Ascending aorta (tissue), 2 donors: ENCODE measurements around the gene STRN. TPM values are rescaled to one million over a fixed set of nuclear protein-coding genes. Genes with fewer than 3 reads are reported as not detected.
"Not testable (repeated sequence)": the region's sequence is repeated elsewhere in the genome, so short reads cannot be mapped to it uniquely, and the experiment has no call there.

Source experiments
- DNase-seq, 2 donors: peaks; one replicate each; pipeline ENCODE4 v3.0.0-alpha.2; 2019; ENCODE audit warnings: low spot score in 2 of 2
- H3K27ac ChIP-seq, 2 donors: fragments of 200-600 bp; sonication (generic); one replicate each; pipeline ENCODE4 v1.5.1; 2016 to 2017; ENCODE audit warnings: mild to moderate bottlenecking in 1 of 2
- H3K27me3 ChIP-seq: fragments of 200-600 bp; sonication (generic); one replicate; pipeline ENCODE4 v1.5.1; 2017
- H3K36me3 ChIP-seq, 2 donors: fragments of 200-600 bp; sonication (generic); one replicate each; pipeline ENCODE4 v1.5.1; 2016
- H3K4me1 ChIP-seq, 2 donors: fragments of 200-600 bp; sonication (generic); one replicate each; pipeline ENCODE4 v1.5.1; 2016 to 2017; ENCODE audit warnings: mild to moderate bottlenecking in 1 of 2
- H3K4me3 ChIP-seq, 2 donors: fragments of 200-600 bp; sonication (generic); one replicate each; pipeline ENCODE4 v1.5.1; 2016 to 2017; ENCODE audit warnings: mild to moderate bottlenecking in 1 of 2
- H3K9me3 ChIP-seq, 2 donors: fragments of 200-600 bp; sonication (generic); one replicate each; pipeline ENCODE4 v1.5.1; 2016
- intact Hi-C: fragments of 100-400 bp; cut with DNase I; formaldehyde crosslinking; loops from one replicate; pipeline ENCODE4 v1.15.1; 2023
- total RNA-seq: library from RNA; depleted of rRNA; stranded (reverse); fragments of >200 nt; gene quantifications from one replicate; pipeline ENCODE4 v1.1.0, GENCODE V29; 2016
- TF ChIP-seq, protein P1 (sequence below), 3 experiments: fragments of 200-600 bp in 2 of 3; fragments of 450-650 bp in 1 of 3; sonication (generic) in 2 of 3; IDR thresholded peaks; one replicate each; pipeline ENCODE4 v1.5.1; 2016 to 2019; ENCODE audit warnings: antibody characterized with exemption in 3 of 3, mild to moderate bottlenecking in 1 of 3, moderate library complexity in 1 of 3

STRN gene
- total RNA-seq, 1 donor from 2014 or later: 4.3 TPM

DNA sequence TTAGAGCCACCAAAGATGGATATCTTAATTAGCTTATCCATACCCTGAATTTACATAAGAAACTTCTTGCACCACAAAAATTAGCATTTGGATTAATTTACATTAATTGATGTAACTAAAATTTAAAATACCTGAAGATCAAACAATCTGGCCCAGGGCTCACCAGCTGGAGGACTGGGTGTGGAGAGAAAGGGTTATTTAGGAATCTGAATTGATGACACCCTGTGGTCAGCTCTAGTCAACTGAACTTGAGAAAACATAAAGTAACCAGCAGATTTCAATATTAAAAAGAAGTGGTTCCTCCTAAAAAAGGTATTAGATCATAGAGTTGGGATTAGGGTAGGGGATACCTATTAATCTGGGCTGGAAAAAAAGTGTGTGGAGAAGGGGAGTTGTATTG is 122.5 kb downstream of the STRN start:
- Histone ChIP-seq H3K36me3 (peaks cover 5 to 6% of the 10 kb centered on the region in 2 donors), H3K27ac (no peak overlapping the region), H3K4me3 (no peak overlapping the region), H3K4me1 (no peaks in the 10 kb centered on the region), H3K27me3 (no peaks in the 10 kb centered on the region), H3K9me3 (no peaks in the 10 kb centered on the region)
- TF ChIP-seq, protein P1, sequence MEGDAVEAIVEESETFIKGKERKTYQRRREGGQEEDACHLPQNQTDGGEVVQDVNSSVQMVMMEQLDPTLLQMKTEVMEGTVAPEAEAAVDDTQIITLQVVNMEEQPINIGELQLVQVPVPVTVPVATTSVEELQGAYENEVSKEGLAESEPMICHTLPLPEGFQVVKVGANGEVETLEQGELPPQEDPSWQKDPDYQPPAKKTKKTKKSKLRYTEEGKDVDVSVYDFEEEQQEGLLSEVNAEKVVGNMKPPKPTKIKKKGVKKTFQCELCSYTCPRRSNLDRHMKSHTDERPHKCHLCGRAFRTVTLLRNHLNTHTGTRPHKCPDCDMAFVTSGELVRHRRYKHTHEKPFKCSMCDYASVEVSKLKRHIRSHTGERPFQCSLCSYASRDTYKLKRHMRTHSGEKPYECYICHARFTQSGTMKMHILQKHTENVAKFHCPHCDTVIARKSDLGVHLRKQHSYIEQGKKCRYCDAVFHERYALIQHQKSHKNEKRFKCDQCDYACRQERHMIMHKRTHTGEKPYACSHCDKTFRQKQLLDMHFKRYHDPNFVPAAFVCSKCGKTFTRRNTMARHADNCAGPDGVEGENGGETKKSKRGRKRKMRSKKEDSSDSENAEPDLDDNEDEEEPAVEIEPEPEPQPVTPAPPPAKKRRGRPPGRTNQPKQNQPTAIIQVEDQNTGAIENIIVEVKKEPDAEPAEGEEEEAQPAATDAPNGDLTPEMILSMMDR (IDR thresholded peaks at IDR 0.05): no peak
- DNase-seq: no peak
- intact Hi-C loops: no loop called here

DNA sequence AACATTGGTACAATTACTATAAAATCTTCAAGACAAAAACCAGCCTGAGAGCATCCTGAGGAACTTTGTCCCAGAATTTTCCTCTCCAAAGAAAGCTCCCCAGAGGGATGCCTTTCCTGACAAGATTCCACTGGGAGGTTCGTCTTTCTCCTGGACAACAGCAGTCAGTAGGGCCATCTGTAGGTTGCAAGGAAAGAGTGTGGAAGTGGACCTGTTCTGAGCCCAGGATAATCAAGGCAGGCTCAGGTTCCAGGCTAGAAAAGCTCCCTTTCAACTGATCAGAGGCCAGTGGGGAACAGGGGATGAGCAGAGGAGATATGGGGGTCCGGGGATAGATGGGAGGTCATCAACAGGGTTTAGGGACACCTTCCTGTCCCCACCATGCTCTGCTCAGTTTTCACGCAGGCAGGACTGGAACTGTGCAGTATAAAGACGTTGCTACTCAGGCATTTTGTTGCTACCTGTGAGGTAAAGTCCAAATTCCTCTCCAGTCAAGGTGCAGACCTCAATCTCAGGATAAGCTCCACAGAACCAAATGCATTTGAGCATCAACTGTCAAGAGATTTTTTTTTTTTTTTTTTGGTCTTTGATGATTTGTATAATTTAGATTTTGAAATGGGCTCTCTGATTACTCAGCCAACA is 126.2 kb downstream of the STRN start:
- no peaks in the 10 kb centered on the region for H3K9me3 ChIP-seq
- TF ChIP-seq, protein P1 (IDR thresholded peaks at IDR 0.05): no peak
- no peak overlapping the region for H3K27ac ChIP-seq
- H3K4me1 ChIP-seq: no peaks in the 10 kb centered on the region
- no peak overlapping the region for H3K4me3 ChIP-seq
- intact Hi-C loops: no loop called here
- H3K27me3 ChIP-seq: no peaks in the 10 kb centered on the region
- no peak for DNase-seq
- H3K36me3 ChIP-seq: no peaks in the 10 kb centered on the region

GRCh38 chr2:36834731-36835524 is 131.4 kb downstream of the STRN start:
- Histone ChIP-seq H3K4me1 (no peaks in the 10 kb centered on the region), H3K36me3 (no peaks in the 10 kb centered on the region), H3K27me3 (no peaks in the 10 kb centered on the region), H3K4me3 (no peak overlapping the region), H3K27ac (no peak overlapping the region), H3K9me3 (no peaks in the 10 kb centered on the region)
- TF ChIP-seq, protein P1 (IDR thresholded peaks at IDR 0.05): no peak
- intact Hi-C loops: no loop called here
- no peak for DNase-seq

DNA sequence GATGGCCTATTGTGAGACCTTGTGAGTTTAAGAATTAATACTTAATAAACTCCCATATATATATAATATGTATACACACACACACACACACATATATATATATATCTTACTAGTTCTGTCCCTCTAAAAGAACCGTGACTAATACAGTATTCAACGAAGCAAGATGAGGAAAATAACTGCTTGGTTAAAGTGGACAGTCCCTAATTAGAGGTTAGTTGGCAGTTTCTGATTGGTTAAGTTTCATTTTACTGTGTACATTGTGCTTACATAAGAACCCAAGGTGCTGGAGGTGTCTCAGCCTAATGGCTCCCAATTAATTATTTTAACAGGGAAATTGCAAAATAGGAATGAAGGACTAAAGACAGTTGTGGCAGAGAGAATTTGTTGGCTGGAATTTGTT is 132.1 kb downstream of the STRN start:
- DNase-seq: no peak
- no peaks in the 10 kb centered on the region for H3K27me3 ChIP-seq
- no peaks in the 10 kb centered on the region for H3K9me3 ChIP-seq
- intact Hi-C loops: no loop called here
- no peaks in the 10 kb centered on the region for H3K4me1 ChIP-seq
- no peaks in the 10 kb centered on the region for H3K36me3 ChIP-seq
- H3K4me3 ChIP-seq: no peak overlapping the region
- TF ChIP-seq, protein P1 (IDR thresholded peaks at IDR 0.05): no peak
- no peak overlapping the region for H3K27ac ChIP-seq

- Histone ChIP-seq H3K4me1 (no peaks in the 10 kb centered on the region), H3K9me3 (no peaks in the 10 kb centered on the region), H3K4me3 (no peak overlapping the region), H3K36me3 (no peaks in the 10 kb centered on the region), H3K27me3 (no peaks in the 10 kb centered on the region), H3K27ac (no peak overlapping the region)
- DNase-seq: no peak
- intact Hi-C loops: no loop called here
- TF ChIP-seq, protein P1 (IDR thresholded peaks at IDR 0.05): no peak
Measured at GRCh38 chr2:36831185-36831584, 135.2 kb downstream of the STRN start.

- DNase-seq, H3K27me3 ChIP-seq, H3K4me3 ChIP-seq, H3K4me1 ChIP-seq, H3K27ac ChIP-seq, H3K36me3 ChIP-seq, H3K9me3 ChIP-seq, intact Hi-C loops: not testable (repeated sequence)
Measured at GRCh38 chr2:36824683-36825082, 141.7 kb downstream of the STRN start.
